GM23248 (cell line): ENCODE data around the gene TRPV3. TPM values are rescaled to one million over a fixed set of nuclear protein-coding genes. Genes with fewer than 3 reads are reported as not detected.

Source experiments
- DNase-seq: peaks from one replicate; pipeline ENCODE4 v3.0.0-alpha.2; 2015
- H2AFZ ChIP-seq: fragments of 200-600 bp; sonication (generic); 2 replicates; pipeline ENCODE4 v1.6.1; 2016; ENCODE audit warnings: antibody characterized with exemption
- H3F3A ChIP-seq: fragments of 200-600 bp; sonication (generic); 2 replicates; pipeline ENCODE4 v1.6.1; 2016; ENCODE audit warnings: mild to moderate bottlenecking, antibody characterized with exemption, mixed run types; ENCODE audit not compliant: insufficient read depth
- H3K27ac ChIP-seq: fragments of 200-600 bp; sonication (generic); 2 replicates; pipeline ENCODE4 v1.5.1; 2016; ENCODE audit warnings: mild to moderate bottlenecking
- H3K27me3 ChIP-seq: fragments of 200-600 bp; sonication (generic); replicated peaks from 2 replicates; pipeline ENCODE4 v1.6.1; 2016; ENCODE audit warnings: mild to moderate bottlenecking; ENCODE audit not compliant: insufficient read depth
- H3K36me3 ChIP-seq: fragments of 200-600 bp; sonication (generic); 2 replicates; pipeline ENCODE4 v1.6.1; 2016; ENCODE audit warnings: low read depth, mild to moderate bottlenecking
- H3K4me1 ChIP-seq: fragments of 200-600 bp; sonication (generic); 2 replicates; pipeline ENCODE4 v1.6.1; 2016; ENCODE audit warnings: mild to moderate bottlenecking; ENCODE audit not compliant: insufficient read depth
- H3K4me2 ChIP-seq: fragments of 200-600 bp; sonication (generic); one replicate; pipeline ENCODE4 v1.6.1; 2016; ENCODE audit warnings: mild to moderate bottlenecking; ENCODE audit not compliant: unreplicated experiment
- H3K4me3 ChIP-seq: fragments of 200-600 bp; sonication (generic); 2 replicates; pipeline ENCODE4 v1.5.1; 2016; ENCODE audit warnings: mild to moderate bottlenecking
- H3K79me2 ChIP-seq: fragments of 200-600 bp; sonication (generic); 2 replicates; pipeline ENCODE4 v1.6.1; 2016; ENCODE audit warnings: mild to moderate bottlenecking; ENCODE audit not compliant: insufficient read depth
- H3K9ac ChIP-seq: fragments of 200-600 bp; sonication (generic); 2 replicates; pipeline ENCODE4 v1.6.1; 2016; ENCODE audit warnings: mild to moderate bottlenecking
- H3K9me2 ChIP-seq: fragments of 200-600 bp; sonication (generic); 2 replicates; pipeline ENCODE4 v1.6.1; 2016; ENCODE audit warnings: mixed run types, mild to moderate bottlenecking, moderate library complexity; ENCODE audit not compliant: insufficient read depth
- H3K9me3 ChIP-seq: fragments of 200-600 bp; sonication (generic); one replicate; pipeline ENCODE4 v1.6.1; 2017; ENCODE audit warnings: low read depth
- H4K20me1 ChIP-seq: fragments of 200-600 bp; sonication (generic); 2 replicates; pipeline ENCODE4 v1.6.0; 2016; ENCODE audit not compliant: insufficient read depth
- EZH2 ChIP-seq: fragments of 200-600 bp; sonication (generic); IDR thresholded peaks from 2 replicates; pipeline ENCODE4 v1.6.1; 2018; ENCODE audit warnings: antibody characterized with exemption, mild to moderate bottlenecking; ENCODE audit not compliant: insufficient read depth, poor library complexity, severe bottlenecking
- EZH2phosphoT487 ChIP-seq: fragments of 200-600 bp; sonication (generic); IDR thresholded peaks from 2 replicates; pipeline ENCODE4 v1.6.1; 2018; ENCODE audit warnings: antibody characterized with exemption, moderate library complexity, mild to moderate bottlenecking, low read depth; ENCODE audit not compliant: insufficient read depth
- WGBS, 2 experiments: methylation state at CpG; one replicate each; pipeline ENCODE4 v1.1.6; 2015 to 2017; ENCODE audit warnings: low lambda C conversion rate in 2 of 2, low coverage in 1 of 2; ENCODE audit errors: missing lambda C conversion rate in 2 of 2; 5-methylcytosine and 5-hydroxymethylcytosine counted together
- in situ Hi-C: fragments of 300-500 bp; cut with MboI; formaldehyde crosslinking; loops from 2 replicates; pipeline ENCODE4 v1.15.0; 2020
- polyA plus RNA-seq: library from polyadenylated mRNA; unstranded; fragments of >200 nt; fragmentation: Nextera tagmentation; extraction: Ambion mirVana; gene quantifications from 2 replicates; pipeline ENCODE4 v1.2.1, GENCODE V29; 2016
- total RNA-seq: library from RNA; depleted of rRNA; stranded (reverse); fragments of >200 nt; shearing (Covaris generic); gene quantifications from 2 replicates; pipeline ENCODE4 v1.2.3, GENCODE V29; 2014

Gene TRPV3
- total and polyA plus RNA-seq, 2 experiments from 2014 or later: 0.41 to 1.1 TPM

GRCh38 chr17:3600529-3601205, 43.1 kb upstream of the TRPV3 start:
- TF ChIP-seq EZH2phosphoT487 (no peak), EZH2 (no peak)
- no peak overlapping the region for H3K4me2 ChIP-seq
- no peaks in the 10 kb centered on the region for H3K36me3 ChIP-seq
- no peaks in the 10 kb centered on the region for H3K27me3 ChIP-seq
- H3K9me2 ChIP-seq: no peaks in the 10 kb centered on the region
- H2AFZ ChIP-seq: no peak overlapping the region
- no peaks in the 10 kb centered on the region for H3K9me3 ChIP-seq
- DNase-seq: no peak
- H3K4me3 ChIP-seq: no peak overlapping the region
- no peaks in the 10 kb centered on the region for H4K20me1 ChIP-seq
- no peak overlapping the region for H3K9ac ChIP-seq
- no peaks in the 10 kb centered on the region for H3K4me1 ChIP-seq
- WGBS, 2 experiments: 90 to 93% methylated on average over 14 to 15 of the region's 15 CpGs
- no peaks in the 10 kb centered on the region for H3K79me2 ChIP-seq
- peaks cover 8% of the 10 kb centered on the region; the same call in 1 of the 2 replicates for H3F3A ChIP-seq
- no peak overlapping the region for H3K27ac ChIP-seq
- in situ Hi-C loops: no loop called here

- TF ChIP-seq EZH2phosphoT487 (no peak), EZH2 (no peak)
- in situ Hi-C loops: no loop called here
- Histone ChIP-seq H2AFZ (no peak overlapping the region), H3K27me3 (no peaks in the 10 kb centered on the region), H3K27ac (no peak overlapping the region), H3K9ac (no peak overlapping the region), H3F3A (peaks cover under 1% of the 10 kb centered on the region; the same call in 1 of the 2 replicates), H4K20me1 (no peaks in the 10 kb centered on the region), H3K9me3 (no peaks in the 10 kb centered on the region), H3K79me2 (no peaks in the 10 kb centered on the region), H3K4me3 (no peak overlapping the region), H3K4me2 (no peak overlapping the region), H3K4me1 (no peaks in the 10 kb centered on the region), H3K36me3 (no peaks in the 10 kb centered on the region), H3K9me2 (no peaks in the 10 kb centered on the region)
- no peak for DNase-seq
- 86 to 87% methylated on average over 13 of the region's 13 CpGs for WGBS, 2 experiments
Measured at GRCh38 chr17:3598078-3598477, 40.5 kb upstream of the TRPV3 start.

- Histone ChIP-seq H3K79me2 (no peaks in the 10 kb centered on the region), H3K36me3 (no peaks in the 10 kb centered on the region), H2AFZ (no peak overlapping the region), H3K27me3 (no peaks in the 10 kb centered on the region), H3K4me1 (no peaks in the 10 kb centered on the region), H3K9me2 (no peaks in the 10 kb centered on the region), H3K4me2 (no peak overlapping the region), H3K9me3 (no peaks in the 10 kb centered on the region), H4K20me1 (no peaks in the 10 kb centered on the region), H3K9ac (no peak overlapping the region), H3F3A (no peaks in the 10 kb centered on the region), H3K4me3 (no peak overlapping the region), H3K27ac (no peak overlapping the region)
- 90 to 91% methylated on average over 26 to 27 of the region's 27 CpGs for WGBS, 2 experiments
- no peak for TF ChIP-seq EZH2
- TF ChIP-seq EZH2phosphoT487: no peak
- in situ Hi-C loops: no loop called here
- DNase-seq: no peak
Measured at GRCh38 chr17:3596804-3597464, 39.3 kb upstream of the TRPV3 start.

GRCh38 chr17:3594976-3595375, 37.4 kb upstream of the TRPV3 start:
- Histone ChIP-seq H4K20me1 (no peaks in the 10 kb centered on the region), H3K27me3 (no peaks in the 10 kb centered on the region), H3K4me3 (no peak overlapping the region), H3K4me1 (no peaks in the 10 kb centered on the region), H3K9me2 (no peaks in the 10 kb centered on the region), H3F3A (no peaks in the 10 kb centered on the region), H3K9ac (no peak overlapping the region), H3K9me3 (no peaks in the 10 kb centered on the region), H2AFZ (no peak overlapping the region), H3K27ac (no peak overlapping the region), H3K79me2 (no peaks in the 10 kb centered on the region), H3K4me2 (no peak overlapping the region), H3K36me3 (no peaks in the 10 kb centered on the region)
- 74 to 76% methylated on average over 14 to 15 of the region's 15 CpGs for WGBS, 2 experiments
- TF ChIP-seq EZH2phosphoT487 (no peak), EZH2 (no peak)
- in situ Hi-C loops: no loop called here
- DNase-seq: no peak
